HG03060 (cell line): ENCODE results near the gene TEX29.

ENCODE experiments used
- ATAC-seq: cut with Tn5 transposase; IDR thresholded peaks from one replicate; pipeline ENCODE4 v1.9.1; 2021; ENCODE audit warnings: low read depth, moderate number of reproducible peaks; ENCODE audit not compliant: unreplicated experiment

The TEX29 gene

DNA sequence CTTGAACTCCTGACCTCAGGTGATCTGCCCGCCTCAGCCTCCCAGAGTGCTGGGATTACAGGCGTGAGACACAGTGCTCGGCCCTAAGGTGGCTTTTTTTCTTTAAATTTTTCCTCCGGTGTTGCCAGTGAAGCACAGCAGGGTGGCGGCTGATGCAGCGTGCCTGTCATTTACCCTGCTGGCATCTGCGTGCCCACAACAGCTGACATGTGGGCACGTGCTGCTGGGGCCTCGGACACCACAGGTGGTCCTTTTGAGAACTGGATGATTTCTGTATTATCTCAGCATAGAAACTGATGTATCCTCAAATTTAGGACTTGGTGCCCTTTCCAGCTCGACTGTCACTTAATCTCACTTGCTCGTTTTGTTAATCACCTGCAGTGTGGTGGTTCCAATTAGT, 31.2 kb upstream of the TEX29 start:
- ATAC-seq: no peak

DNA sequence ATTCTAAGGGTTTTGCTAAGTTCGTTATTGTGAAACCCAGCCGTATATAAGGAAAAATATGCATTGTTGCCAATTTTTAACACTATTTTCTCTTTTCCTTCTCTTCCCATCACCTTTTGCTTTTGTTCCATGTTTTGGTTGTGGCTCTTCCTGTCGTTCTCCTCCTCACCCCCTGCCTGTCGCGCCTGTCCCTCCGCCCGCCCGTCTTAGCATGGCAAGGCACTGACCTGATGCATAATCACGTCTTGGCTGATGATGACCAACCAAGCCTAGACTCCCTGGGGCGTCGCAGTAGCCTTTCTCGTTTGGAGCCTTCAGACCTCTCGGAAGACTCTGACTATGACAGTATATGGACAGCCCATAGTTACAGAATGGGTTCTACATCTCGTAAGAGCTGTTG, 28.5 kb upstream of the TEX29 start:
- no peak for ATAC-seq

DNA sequence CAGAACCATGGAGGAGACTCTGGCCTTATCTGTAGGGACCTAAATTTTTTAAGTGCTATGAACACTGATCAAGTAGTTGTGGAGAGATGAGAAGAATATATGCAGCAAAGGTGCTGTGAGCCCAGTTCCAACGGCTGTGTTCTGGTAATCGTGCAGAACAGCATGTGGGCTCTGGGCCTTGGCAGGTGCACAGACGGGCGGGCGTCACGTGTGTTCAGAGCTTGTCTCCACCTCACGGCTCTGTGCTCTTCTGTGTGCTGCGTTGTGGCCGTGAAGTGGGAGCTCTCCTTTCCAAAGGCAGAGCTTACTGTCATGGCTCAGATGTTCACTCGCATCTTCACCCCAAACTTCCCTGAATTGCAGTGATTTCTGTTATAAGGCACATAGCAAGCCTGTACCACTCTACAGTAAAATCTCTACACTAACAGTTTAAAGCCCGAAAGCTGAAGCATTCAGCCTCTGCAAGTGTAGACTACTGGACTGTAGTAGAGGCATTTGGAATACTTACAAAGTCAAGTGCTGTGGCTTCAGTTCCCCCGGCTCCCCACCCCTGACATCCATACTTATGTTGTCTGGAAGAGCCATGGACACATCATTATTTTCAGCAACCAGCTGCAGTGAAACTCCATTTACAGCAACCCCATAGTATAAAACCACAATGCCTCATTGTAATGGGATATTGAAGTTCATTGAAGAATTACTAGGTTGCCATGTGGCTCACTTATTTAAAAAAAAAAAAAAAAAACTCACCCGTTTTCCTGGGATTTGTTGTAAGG, 27.5 kb upstream of the TEX29 start:
- no peak for ATAC-seq

DNA sequence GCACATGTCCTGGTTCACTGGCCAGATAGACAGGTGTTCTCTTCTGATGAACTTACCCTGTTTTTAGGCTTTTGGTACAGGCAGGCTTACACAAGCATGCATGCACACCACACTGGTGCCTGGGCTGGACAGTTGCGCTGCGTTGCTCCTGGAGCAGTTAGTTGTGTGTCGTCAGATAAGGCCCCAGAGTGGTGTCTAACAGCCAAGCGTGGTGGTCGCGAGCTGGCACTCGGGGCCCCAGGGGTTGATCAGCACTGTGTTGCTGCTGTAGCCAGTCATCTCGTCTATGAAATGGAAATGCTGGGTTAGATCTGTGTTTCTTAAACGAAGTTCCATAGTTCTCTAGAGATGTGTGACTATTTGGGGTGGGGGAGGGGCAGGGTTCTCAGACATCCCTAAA, 24.6 kb upstream of the TEX29 start:
- no peak for ATAC-seq

DNA sequence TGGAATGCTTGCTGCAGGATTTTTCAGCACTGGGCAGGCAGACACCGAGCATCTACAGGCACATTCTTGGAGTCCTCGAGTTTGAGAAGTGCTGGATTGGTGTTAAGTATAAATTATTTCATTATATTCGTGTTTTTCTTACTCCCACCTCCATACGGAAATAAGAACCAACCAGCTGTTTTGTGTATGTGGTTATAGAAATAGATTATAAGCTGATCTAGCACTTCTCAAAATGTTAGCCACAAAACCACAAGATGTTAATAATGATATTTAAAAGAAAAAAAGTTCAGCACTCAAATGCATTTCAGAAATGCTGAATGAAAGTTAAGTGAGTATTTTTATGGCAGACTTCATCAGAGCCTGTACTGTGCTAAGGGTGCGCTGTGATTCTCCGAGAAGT, 24.0 kb upstream of the TEX29 start:
- ATAC-seq: no peak

DNA sequence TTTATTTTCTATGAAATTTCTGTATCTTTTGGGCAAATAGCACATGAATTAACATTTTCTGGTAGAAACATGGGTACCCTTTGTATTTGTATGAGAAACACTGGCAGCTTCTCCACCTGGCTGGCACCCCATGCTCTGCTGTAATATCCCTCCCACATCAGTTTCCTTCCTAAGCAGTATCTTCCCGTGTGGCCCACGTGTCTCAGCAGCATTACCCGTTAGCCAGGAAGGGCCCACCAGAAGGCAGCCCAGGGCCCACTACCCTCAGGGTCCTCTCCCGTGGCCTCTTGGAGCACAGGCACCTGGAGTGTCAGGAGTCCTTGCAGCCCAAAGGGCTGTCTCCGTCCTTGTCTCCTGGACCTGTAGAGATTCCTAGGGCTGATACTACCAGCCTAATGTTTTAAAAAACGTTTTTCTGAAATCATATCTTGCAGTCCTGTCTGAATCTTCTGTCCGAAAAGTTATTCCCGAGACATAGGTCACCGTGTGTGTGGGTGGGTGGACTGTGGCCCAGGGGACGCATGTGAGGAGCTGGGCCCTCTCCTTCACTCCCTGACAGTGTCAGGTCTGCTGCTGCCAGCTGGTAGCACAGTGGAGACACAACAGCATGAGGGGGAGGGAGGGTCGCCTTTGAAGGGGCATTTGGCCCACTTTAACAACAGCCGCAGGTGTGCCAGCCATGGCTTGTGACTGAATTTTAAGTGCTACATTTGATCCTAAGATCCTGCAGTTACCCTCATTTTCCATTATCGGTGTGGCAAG, 22.0 kb upstream of the TEX29 start:
- no peak for ATAC-seq

DNA sequence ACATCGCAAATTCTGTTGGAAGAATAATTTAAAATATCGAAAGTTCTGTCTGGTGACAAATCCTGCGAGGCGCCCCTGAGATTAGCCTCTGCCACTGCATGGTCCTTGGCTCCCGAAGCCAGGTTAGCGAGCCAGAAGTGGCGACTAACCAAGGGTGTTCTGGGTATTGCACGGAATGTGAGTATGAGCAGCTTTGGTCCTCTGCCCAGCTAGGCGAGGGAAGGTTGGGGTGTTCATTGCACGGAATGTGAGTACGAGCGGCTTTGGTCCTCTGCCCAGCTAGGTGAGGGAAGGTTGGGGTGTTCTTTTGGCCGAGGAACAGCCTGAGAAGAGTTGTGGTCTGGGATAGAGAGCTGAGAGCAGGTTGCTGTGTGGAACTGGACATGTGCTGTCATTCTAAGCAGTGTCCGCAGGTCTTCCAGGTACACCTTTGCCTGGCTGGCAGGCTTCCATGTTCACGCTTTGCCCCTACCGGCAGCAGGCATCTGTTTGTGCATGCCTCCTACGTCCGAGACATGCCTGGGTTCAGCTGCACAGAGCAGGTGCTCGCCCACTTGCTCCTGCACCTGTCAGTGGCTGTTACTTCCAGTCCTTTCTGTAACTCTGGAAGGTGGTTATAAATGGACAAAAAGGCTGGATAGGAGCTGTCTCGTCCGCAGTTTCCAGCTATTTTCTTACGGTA, 18.3 kb upstream of the TEX29 start:
- no peak for ATAC-seq

DNA sequence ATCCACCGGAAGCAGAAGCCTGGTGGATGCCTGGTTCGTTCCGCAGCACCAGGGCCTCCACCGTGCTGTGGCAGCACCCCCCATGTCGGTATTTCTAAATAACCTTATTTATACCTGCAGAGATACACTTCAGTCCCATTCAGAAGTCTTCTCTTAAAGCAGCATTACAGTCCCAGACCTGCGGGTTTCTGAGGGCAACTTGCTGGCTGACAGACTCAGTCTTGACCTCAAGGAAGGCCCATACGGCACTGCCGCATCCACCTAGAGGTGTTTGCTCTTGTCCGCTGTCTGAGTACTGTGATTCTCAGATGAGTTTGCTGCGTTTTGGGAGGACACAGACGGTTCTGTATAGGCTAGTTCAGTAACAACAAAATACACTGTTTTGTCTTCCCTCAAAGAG, 16.9 kb upstream of the TEX29 start:
- ATAC-seq: no peak

DNA sequence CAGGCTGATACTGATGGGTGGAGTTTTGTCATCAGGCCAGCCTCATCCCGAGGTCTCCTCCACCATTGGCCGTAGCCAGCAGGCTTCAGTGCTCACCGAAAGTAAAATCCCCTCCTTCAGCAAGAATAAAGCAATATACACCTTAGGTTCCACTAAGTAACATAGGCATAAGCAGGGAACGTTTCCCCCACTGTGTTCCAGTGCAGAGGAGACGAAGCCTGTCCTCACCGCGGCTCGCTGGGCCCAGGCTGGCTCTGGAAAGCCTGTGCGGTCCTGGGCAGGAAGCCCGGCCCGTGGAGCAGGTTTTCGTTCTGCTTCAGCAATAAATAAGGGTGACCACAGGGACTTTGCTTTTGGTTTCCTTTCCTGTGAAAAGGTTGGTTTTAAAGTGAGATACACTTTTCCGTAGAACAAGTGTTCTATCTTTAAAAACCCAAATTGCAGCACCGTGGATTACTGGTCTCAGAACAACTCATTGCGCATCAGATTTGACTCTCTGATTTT, 16.3 kb upstream of the TEX29 start:
- peak; percentile 64 for ATAC-seq

DNA sequence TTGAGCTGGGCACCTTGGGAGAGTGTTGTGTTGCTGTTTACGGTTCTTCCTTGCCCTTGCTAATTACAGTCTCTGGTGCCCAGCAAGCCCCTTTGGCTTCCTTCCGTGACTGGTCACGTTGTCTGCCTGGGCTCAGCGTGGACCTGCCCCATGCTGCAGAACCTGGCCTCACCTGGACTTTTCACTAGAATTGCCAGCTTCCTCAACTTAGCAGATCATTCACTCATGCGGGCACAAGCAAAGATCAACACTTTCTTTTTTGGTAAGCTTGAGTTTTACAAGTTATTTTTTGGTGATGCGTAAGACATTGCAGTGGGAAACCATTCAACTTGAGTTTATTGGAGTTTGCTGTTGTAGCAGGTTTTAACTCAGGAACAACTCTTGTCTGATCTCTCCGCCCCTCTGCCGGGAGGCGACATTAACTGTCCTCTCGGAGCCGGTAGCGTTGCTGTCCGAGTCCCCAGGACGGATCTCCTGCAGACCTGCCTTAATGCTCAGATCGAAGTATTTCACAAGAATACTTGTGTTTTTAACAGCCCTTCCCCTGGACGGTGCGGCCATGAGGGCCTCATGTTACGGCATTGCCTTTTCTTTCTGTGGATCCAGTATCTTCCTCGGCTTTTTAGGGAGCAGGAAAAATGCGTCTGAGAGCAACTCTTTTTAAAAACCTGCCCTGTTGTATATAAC, 15.7 kb upstream of the TEX29 start:
- ATAC-seq: peak; percentile 15

DNA sequence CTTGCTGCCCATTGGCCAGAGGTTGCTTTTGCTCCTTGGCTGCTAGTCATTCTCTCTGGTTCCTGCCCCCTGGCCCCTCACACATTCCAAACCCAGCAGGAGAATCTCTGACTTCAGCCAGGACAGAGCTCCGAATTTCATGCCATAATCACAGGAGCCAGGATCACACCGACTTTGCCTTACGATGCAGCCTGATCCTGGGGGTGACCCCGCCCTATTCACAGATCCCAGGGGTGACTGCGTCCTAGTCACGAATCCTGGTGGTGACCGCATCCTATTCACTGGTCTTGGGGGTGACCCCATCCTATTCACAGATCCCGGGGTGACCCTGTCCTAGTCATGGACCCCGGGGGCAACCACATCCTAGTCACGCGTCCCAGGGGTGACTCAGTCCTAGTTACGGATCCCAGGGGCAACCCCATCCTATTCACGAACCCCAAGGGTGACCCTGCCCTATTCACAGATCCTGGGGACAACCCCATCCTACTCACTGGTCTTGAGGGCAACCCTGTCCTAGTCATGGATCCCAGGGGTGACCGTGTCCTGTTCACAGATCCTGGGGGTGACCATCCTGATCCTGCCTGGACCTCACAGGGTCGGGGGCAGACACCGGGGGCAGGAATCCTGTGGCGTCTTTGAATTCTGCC, 7.4 kb upstream of the TEX29 start:
- no peak for ATAC-seq

DNA sequence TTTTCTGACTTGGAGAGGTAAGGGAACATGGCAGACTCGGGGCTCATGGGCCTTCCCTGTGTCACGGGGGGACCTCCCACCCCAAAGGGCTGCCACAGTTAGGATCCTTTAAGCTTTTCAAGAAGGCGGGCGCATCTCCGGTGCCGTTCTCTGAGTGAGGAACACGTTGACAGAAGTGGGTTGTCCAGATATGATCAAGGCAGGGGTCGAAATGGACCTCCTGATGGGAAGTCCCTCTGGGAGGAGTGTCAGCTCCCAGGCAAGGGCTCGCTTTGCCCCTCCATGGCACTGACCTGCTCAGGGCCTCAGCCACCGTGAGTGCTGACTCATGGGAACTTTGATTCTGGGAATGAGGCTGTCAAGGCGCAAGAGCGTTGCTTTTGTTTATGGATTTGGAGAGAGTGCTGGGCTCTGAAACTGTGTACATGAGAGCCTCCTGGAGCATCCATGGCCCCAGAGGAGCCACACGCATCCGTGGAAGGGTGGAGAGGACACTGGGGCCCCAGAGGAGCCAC, 6.5 kb upstream of the TEX29 start:
- ATAC-seq: no peak

DNA sequence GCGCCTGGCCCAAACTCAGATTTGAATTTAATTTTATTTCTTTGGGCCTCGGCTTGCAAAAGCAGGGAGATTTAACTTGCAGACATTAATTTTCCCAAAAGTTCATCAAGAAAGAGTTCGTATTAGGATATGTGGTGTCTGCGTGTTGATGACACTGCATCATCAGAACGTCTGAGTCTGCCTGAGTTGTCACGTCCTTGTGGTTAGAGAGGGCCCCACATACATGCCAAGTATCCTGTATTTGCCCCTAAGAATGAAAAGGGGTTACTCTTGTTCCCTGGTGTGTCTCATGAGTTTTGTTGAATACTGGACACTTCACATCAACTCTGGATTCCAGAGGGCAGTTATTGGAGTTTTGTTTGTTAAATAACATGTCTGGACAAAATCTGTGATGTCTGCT, 5.6 kb upstream of the TEX29 start:
- ATAC-seq: no peak

DNA sequence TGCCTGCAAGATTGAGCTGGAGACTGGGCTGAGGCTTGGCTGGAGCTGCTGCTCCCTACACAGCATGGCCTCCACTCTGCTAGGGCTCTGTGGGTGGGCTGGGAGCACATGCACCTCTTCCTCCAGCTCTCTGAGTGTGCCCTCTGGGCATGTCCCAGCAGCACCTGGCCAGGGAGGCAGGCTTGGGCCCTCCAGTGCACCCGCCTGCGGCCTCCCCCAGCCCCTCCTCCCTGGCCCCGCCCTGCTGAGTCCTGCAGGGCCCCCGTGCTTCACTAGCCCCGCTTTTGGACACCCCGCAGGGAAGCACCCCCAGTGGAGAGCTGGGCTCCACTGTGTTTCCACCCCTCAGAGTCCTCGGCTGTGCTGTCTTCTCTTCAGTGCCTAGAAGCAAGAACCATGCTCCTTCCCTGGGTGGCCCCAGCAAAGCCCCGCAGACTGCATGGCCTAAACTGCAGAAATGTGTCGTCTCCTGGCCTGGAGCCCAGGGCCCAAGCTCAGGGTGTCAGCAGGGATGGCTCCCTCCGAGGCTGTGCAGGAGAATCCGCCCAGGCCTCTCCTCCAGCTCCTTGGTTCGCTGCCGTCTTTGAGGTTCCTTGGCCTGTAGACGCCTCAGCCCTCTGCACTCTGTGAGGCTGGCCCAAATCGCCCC, 5.0 kb upstream of the TEX29 start:
- ATAC-seq: no peak

DNA sequence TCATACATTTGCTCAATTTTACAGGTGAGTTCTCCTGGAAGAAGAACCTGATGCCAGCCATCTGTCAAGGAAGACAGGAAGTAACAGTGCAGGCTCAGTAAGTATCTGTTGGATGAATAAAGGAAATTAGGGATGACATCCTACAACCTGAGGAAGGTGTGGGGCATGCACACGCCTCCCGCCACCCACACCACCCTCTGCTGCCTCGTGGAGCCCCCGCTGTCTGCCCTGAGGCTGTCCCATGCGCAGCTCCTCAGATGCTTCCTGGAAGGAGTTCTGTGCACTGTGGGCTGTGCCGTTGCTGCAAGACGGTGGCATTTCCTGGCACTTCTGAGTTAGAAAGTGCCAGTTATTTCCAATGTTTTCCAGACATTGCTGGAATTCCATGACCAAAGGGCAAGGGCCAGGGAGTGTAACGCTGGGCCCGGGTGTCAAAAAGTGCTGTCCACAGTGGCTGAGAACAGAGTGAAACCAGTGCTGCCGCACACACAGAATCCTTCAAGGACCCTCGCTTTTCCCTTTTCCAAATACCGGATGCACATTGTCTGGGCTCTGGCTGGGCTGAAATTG, 4.2 kb upstream of the TEX29 start:
- no peak for ATAC-seq

DNA sequence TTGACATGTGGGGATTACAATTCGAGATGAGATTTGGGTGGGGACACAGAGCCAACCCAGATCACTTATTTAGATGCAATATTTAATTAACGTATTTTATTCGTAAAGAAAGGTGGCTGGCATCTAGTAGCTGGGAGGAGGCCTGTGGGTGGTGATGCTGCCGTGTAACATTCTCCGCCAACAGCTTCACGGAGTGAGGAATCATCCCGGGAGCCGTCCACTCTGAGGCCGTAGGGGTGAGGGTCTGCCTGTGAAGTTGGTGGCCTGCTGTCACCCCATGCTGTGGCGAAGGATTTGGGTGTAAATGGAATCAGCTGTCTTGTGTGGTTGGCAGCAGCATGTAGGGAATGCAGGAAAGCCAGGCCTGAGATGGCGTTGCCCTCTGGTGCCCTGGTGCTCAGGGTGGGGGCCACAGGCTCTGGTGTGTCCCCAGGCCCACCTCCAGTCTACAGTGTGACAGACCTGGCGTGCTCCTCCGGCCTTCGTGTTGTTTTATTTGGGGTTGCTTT, 3.3 kb upstream of the TEX29 start:
- no peak for ATAC-seq

DNA sequence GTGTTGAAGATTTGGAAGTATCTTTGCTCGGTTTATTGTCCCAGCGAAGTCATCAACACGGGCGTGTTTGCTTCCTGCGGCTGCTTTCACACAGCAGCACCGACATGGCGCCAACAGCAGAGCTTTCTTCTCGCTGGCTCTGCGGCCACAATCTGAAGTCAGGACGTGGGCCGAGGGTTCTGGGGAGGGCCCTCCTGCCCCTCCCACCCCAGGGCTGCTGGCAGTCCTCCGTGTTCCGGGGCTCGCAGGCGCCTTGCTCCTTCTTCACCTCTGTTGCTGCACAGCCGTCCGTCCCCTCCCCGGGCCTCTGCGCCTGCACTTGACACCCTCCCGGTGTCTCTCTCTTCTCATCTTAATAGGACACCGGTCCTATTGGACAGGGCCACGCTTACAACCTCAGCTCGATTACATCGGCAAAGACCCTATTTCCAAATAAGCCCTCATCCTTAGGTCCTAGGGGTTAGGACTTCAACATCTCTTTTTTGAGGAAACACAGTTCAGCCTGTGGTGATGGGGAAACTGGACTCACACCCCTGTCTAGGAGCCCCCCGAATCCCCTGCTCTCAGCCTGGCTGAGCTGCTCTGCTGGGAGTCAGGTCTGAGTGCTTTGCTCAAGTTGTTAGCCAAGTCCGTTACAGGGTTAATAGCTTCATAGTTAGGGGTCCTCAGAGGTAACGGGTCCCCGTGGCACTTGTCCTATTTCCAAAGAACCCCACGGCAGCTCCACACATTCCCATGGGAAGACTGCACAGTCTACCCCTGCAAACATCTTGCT, 2.7 kb upstream of the TEX29 start:
- no peak for ATAC-seq

DNA sequence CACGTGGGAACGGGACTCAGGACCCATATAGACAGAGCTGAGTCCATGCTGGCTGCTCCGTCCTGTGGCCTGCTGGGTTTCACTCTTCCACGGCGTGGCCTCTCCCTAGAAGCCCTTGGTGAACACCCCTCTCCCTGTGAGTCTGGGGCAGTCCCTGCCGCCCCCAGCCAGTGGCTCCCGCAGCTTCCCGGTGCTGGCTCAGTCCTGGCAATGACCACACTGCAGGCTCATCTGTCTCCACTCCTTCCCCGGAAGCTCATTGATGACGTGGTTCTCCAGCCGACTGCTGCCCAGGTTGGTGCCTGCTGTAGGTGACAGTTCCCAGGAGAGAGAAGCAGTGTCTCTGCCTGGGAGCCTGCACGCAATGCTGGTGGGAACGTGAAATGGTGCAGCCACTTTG, 2.1 kb upstream of the TEX29 start:
- no peak for ATAC-seq
